Activated T-cell treated with anti-CD3 and anti-CD28 coated beads, Interleukin-2, amount 50 U/mL, for 24 hours (primary cell): Measurements from ENCODE around the gene HLA-DPB1.

ENCODE experiments used
- DNase-seq: peaks from one replicate; pipeline ENCODE4 v3.0.0-alpha.2; 2020
- H3K27ac Mint-ChIP-seq: 2 replicates; pipeline ENCODE4 v1.8.0; 2020; ENCODE audit warnings: mild to moderate bottlenecking, mixed read lengths
- H3K27me3 Mint-ChIP-seq: 2 replicates; pipeline ENCODE4 v1.8.0; 2020; ENCODE audit warnings: mixed read lengths
- H3K36me3 Mint-ChIP-seq: 2 replicates; pipeline ENCODE4 v1.8.0; 2020; ENCODE audit warnings: low read depth, mixed read lengths
- H3K4me1 Mint-ChIP-seq: 2 replicates; pipeline ENCODE4 v1.8.0; 2020; ENCODE audit warnings: low read depth, mixed read lengths
- H3K4me3 Mint-ChIP-seq: 2 replicates; pipeline ENCODE4 v1.8.0; 2020; ENCODE audit warnings: mild to moderate bottlenecking, moderate library complexity, mixed read lengths
- H3K9me3 Mint-ChIP-seq: 2 replicates; pipeline ENCODE4 v1.8.0; 2020; ENCODE audit warnings: mixed read lengths

HLA-DPB1 gene

DNA sequence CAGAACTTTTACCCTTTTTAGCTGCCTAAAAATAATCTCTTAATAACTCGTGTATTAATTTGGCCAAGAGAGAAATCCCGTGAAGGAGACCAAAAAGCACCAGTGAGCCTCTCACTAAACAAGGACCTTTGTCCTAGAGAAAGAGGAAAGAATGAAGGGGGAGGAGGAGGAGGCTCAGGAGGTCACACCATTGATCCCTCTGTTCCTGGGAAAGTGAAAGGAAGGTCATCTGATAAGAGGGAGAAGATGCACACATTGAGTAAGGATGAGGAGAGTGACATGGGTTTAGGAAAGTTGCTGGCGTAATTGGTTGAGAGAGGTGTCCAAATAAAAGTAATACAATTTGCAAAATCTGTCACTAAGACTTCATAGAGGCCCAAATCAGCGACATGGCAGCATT, 49.2 kb downstream of the HLA-DPB1 start:
- Mint-ChIP-seq H3K9me3 (peaks cover 8% of the 10 kb centered on the region), H3K4me3 (no peak overlapping the region), H3K36me3 (no peaks in the 10 kb centered on the region), H3K27me3 (peaks cover 12% of the 10 kb centered on the region), H3K27ac (no peak overlapping the region), H3K4me1 (no peaks in the 10 kb centered on the region)
- no peak for DNase-seq

DNA sequence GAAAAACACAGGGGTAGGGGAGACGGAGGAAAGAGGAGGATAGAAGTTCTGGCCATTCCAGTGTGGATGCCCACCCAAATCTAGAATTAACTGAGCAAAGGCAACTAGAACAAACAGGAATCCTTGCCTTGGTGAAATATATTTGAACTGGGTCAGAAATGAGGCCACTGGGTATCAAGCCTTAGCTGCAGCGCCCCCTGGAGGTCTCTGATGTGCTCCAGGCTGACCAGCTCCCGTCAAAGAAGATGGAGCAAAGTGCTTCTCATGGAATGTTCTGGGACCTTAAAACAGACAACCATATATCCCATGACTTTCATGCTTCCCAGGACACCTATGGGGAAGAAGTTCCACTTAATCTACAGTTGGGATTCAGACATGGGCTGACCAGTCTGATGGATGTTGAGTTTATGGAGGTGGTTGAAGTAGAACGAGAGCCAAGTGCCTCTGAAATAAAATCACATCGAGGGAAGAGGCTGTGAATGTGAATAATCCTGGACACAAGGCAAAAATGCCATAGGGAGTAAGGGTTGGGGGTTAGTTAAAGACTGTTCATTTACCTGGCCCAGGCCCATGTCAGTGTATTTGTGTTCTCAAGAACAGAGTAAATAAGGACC, 50.4 kb downstream of the HLA-DPB1 start:
- H3K4me3 Mint-ChIP-seq = no peak overlapping the region
- H3K9me3 Mint-ChIP-seq = peaks cover 8% of the 10 kb centered on the region
- peak; percentile 68 for DNase-seq
- no peaks in the 10 kb centered on the region for H3K36me3 Mint-ChIP-seq
- H3K27ac Mint-ChIP-seq = no peak overlapping the region
- H3K27me3 Mint-ChIP-seq = peaks cover 14% of the 10 kb centered on the region
- H3K4me1 Mint-ChIP-seq = no peaks in the 10 kb centered on the region

- no peak overlapping the region for H3K27ac Mint-ChIP-seq
- peaks cover 15% of the 10 kb centered on the region for H3K27me3 Mint-ChIP-seq
Observed at GRCh38 chr6:33128318-33128717, 52.5 kb downstream of the HLA-DPB1 start.

DNA sequence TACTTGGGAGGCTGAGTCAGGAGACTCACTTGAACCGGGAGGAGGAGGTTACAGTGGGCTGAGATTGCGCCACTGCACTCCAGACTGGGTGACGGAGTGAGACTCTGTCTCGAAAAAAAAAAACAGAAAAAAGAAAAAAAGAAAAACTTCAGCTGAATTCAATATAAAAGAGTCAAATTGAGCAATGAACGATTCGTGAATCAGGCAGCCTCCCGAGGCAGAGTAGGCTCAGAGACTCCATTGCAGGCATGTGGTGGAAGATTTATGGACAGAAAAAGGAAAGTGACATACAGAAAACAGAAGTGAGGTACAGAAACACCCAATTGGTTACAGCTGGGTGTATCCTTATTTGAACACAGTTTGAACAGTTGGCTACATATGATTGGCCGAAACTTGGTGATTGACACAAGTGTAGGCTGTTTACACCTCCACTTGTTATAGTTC, 56.3 kb downstream of the HLA-DPB1 start:
- no peak overlapping the region for H3K4me3 Mint-ChIP-seq
- H3K27me3 Mint-ChIP-seq = peaks cover 14% of the 10 kb centered on the region
- no peaks in the 10 kb centered on the region for H3K9me3 Mint-ChIP-seq
- H3K27ac Mint-ChIP-seq = no peak overlapping the region
- no peak for DNase-seq
- H3K36me3 Mint-ChIP-seq = no peaks in the 10 kb centered on the region
- no peaks in the 10 kb centered on the region for H3K4me1 Mint-ChIP-seq

More at GRCh38 chr6:33128318-33128717, 52.5 kb downstream of the HLA-DPB1 start:
- DNase-seq = no peak
- Mint-ChIP-seq H3K4me3 (no peak overlapping the region), H3K9me3 (peaks cover 6% of the 10 kb centered on the region), H3K36me3 (no peaks in the 10 kb centered on the region), H3K4me1 (no peaks in the 10 kb centered on the region)

DNA sequence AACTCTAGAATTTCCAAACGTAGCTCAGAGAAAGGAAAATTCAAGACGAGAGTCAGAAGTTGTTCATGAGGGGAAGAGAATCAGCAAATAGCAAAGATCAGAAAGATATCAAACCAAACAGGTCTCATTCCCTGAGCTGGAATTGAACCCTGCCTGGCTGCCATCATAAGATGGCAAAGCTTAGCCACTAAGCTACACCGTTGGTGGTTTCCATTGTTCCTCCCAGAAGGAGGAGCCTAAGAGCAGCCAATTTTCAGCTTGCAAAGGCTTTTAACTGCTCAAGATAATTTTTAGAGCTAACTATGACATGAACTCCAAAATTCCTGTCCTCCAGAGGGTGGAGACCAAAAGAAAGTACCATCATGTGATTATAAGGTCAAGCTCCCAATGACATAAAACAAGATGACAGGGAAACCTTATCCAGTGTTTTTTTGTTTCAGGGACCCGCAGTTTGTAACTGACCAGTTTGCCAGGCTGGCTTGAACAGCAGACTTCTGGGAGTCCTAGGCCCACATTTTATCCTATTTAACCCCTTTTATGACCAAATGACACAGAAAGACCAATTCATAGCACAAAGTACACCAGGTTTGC, 60.6 kb downstream of the HLA-DPB1 start:
- no peak for DNase-seq
- Mint-ChIP-seq H3K36me3 (no peaks in the 10 kb centered on the region), H3K9me3 (no peaks in the 10 kb centered on the region), H3K27ac (no peak overlapping the region), H3K4me3 (no peak overlapping the region), H3K27me3 (peaks cover 18% of the 10 kb centered on the region), H3K4me1 (no peaks in the 10 kb centered on the region)
